ENCODE results near the gene IQCK.

Gene IQCK

DNA sequence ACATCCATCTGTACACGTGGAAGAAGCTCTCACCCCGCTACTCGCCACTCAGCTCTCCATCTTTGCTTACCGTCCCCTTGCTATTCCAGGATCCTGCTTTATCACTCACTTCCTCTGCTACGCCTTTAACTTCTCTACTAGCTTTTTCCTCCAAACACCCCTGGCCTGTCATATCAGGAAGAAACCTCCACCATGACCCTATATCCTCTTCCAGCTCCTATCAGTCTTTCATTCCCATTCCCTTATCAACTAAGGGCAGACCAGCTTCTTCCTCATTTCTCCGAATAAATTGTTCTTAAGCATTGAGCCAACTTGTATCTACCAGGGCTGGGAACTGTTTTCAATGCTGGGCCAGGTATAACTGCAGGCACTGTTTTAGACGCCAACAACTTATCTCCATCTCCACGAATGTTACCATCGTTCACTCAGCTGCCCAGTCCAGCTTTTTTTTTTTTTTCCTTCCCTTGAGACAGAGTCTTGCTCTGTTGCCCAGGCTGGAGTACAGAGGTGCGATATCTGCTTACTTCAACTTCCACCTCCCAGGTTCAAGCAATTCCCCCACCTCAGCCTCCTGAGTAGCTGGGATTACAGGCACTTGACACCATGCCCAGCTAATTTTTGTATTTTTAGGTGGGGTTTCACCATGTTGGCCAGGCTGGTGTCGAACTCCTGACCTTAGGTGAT, 4.3 kb downstream of the IQCK start:
- DNase-seq: no peak

DNA sequence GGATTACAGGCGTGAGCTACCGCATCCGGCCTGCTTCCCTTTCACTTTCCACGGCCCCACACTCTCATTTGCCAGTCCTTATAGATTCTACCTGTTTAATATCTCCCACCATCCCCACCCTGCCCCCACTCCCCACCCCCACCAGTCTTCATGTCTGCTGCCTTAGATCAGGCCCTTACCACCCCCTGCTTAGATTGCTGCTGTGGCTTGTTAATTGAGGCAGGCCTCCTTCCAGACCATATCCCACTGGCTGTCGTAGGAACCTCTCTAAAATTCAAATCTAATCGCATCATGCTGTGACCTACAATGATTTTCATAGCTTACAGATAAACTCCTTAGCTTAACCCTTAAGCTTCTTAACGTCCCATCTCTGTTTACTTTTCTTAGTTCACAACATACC, 4.9 kb downstream of the IQCK start:
- DNase-seq: no peak

DNA sequence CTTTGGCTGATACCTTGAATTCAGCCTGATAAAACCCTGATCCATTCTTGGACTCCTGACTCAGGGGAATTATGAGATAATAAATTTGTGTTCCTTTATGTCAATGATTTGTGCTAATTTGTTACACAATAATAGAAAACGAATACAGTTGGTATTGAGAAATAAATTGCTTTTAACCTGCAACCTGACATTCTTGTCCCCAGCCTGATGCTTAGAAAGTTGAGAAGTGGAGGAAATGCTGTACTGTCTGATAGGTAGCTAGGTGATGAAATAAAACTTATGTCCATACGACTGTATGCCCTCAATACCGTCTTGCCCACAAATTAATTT, 10.5 kb downstream of the IQCK start:
- no peak for DNase-seq

DNA sequence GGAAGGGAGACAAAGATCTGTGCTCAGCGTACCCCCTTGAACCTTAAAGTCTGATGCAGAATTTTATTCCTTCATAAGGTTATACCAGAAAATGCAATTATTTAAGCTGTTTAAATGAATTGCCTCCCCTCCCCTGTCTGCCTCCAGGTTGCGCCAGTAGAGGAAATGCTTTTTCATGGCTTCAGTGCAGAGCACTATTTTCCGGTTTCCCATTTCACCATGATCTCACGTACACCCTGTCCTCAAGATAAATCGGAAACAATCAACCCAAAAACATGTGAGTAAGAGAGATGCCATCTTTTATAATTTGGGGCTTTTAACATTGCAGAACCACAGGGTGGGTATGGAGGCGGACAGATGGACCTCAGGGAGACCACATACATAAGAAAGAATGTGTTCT, 15.5 kb downstream of the IQCK start:
- no peak for DNase-seq

DNA sequence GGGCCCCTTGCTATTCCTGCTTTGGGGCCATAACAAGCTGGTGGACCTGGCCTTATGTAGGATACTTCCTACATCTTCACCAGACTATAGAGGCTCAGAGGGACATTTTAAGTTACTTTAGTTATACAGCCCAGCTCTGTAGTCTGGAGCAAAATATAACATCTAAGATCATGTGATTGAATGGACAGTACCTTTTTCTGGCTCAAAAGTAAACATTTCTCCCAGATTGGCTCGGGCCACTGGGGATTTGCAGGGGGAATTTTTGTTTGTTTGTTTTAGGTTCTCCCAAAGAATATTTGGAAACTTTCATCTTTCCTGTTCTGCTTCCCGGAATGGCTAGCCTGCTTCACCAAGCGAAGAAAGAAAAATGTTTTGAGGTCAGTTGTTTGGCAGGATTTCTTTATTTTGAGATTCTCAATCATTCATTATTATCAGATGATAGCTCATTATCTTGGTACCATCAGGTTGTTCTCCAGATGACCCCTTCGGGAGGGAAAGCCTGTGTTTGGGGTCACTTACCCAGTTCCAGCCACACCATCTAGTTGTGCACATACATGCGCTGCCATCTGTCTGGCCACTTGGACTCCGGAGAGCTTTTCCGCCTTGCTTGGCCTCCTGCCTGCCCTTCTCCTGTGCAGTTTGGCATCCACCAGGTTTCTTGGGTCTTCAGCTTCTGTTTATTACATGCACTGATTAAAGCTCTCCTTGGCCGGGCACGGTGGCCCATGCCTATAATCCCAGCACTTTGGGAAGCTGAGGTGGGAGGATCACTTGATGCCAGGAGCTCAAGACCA, 17.2 kb downstream of the IQCK start:
- no peak for DNase-seq

DNA sequence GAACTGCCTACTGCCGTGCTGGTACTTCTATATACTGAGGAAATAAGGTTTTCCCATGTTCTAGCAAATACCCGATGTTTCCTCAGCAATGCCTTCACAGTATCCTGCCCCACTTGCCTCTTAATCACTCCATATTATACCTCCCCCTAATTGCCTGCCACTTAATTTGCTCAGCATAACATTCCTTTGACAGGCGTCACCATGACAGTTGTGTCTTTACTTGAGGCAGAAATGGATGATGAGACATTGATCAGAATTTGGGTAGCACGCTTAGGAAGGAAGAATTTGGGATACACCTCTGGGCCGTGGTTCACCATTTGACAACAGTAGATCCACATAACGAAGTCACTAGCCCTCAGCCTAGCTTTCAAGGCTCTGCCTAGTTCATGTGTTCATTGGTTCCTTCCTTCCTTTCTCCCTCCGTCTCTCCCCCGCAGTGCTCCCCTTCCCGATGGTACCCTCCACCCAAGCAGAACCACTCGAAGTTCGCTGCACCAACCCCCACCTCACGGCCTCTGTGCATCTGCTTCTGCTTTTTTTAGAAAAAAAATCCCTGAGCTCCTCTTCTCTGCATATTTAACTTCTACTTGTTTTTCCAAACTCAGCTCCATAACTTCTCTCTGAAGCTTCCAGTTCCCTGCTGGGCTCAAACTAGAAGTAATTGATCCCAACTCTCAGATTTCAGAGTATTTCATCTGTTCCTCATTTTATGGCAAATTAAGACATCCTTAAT, 19.4 kb downstream of the IQCK start:
- DNase-seq: no peak

DNA sequence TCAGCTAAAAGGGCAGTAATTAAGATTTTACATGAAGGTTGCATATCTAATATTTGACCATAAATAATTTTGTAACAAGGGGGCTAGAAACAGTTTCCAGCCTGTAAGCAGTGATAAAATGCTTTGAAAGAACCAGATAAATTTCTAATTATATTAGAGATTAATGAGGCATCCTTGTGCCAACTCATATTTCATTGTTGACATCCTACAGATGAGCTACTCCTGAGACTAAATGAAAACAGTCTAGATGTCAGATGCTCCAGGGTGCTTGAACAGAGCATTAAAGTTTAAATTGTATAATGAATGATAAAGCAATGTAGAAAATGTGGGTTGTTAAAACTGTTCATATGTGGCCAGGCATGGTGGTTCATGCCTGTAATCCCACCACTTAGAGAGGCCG, 23.3 kb downstream of the IQCK start:
- no peak for DNase-seq

DNA sequence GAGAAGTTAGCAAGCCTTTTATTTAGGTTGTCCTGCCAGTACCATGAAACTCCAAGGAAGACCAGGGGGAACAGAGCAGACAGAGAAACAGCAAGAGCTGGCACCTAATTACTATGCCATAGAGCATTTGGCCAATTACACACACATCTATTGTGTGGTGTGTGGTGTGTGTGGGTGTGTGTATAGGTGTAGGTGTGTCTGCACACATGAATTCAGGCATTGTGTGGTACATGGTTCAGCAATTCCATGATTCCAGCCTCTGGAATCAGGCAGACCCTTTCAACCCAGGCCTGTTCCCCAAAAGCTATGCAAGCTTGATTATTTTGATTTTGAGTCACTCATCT, 25.7 kb downstream of the IQCK start:
- DNase-seq: no peak

DNA sequence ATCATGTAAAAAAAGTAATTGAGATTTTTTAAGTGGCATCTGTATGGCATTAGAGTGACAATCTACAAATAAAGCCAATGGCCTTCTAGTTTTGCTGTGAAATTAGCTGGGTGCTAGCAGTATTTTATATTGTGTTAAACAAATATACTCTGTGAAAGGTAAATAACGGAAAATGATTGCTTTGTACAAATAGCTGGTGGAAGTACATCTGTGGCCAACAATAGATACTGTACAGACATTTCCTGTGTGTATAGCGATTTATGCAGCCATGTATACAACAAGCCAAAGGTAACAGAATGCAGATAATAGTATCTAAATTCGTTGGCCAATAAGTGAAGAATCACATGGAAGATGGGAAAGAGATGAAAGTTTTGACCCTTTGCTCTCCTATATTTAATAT, 26.6 kb downstream of the IQCK start:
- DNase-seq: no peak

DNA sequence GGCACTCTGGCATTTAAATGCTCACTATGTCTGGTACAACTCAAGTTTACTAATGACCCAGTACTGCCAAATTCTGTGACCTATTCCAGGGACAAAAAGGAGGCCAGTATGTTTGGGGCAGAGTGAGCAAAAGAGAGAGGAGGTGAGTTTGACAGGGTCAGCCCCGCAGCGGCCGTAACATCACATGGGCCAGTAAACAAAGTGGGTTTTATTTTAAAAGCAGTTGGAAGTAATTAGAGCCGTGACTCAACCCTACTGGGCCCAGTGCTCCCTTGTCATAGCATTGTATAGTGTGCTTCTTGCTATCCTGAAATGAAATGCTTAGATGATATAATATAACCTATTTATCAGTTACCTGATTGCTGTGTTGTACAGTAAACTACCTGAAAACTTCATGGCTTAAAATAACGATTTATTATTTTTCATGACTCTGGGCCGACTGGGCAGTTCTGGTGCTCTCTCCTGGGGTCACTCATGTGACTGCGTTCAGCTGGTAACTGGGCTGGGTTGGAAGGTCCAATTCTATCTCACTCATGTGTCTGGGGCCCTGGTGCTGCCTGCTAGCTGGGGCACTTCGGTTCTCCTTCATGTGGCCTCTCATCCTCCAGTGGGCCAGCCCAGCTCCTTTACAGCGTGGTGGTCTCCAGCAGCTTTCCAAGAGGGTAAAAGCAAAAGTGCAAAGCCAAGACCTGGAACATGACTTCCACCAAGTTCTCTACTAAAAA, 27.4 kb downstream of the IQCK start:
- DNase-seq: no peak

DNA sequence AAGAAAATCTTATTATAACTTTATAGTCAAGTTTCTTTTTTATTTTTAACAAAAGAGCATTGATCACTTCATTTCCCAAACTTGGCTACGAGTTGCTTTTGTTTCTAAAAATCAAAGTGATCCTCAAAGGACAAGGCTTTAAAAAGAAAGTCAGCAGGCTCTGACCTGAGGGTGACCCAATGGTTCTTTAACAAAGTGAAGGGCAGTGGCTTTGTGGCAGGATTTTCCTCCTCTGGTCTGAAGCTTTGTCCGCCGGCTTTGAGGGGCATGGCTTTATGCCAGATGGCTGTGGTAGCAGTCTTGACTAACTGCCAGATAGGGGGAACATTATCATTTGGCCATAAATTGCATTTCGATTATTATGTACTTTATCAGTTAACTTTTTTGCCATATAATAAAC, 28.5 kb downstream of the IQCK start:
- DNase-seq: no peak

DNA sequence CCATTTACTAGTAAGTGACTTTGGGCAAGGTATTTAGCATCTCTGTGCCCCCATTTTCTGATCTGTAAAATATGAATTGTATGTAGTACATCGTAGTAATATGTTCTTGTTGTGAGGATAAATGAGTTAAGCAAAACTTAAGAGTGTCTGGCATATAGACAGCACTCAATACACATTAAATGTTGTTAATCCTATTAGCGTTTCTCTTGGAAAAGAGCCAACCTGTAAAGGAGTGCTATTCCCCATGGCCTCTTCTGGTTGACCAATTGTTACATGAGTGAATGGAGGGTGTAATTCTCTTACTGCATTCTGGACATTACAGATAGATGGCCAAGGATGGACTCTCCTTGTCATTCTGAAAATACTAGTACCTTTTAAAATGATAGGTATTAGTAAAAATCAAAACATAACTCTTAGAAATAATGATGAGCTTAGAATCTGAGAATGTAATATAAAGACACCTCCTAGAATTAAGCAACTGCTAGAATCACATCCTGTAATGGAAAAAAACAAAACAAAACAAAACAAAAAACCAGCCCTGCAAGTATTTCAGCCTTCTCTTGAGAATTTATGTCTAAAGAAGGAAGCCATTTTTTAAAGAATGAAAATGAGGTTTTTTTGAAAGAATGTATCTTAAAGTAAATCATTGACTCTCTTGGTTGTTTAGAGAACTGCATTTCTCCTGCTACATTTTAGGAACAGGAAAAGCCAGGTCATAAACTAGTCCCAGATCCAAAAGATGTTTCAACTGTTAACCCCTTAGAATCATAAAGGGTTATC, 30.5 kb downstream of the IQCK start:
- DNase-seq: no peak

DNA sequence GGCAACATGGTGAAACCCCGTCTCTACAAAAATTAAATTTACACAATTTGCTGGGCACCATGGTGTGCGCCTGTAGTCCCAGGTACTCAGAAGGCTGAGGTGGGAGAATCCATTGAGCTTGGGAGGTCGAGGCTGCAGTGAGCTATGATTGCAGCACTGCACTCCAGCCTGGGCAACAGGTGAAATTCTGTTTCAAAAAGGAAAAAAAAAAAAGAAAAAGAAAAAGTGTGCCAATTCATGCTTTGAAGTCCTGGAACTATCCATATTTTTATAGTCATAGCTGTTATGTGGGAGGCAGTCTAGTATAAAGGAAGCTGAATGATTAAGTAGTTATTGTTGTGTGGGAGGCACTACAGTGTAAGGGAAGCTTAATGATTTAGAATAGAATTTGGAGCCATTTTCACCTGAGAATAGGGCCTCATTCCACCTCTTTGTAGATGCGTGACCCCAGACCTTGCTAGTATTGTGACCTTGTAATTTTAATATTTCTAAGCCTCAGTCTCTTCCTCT, 31.6 kb downstream of the IQCK start:
- no peak for DNase-seq

DNA sequence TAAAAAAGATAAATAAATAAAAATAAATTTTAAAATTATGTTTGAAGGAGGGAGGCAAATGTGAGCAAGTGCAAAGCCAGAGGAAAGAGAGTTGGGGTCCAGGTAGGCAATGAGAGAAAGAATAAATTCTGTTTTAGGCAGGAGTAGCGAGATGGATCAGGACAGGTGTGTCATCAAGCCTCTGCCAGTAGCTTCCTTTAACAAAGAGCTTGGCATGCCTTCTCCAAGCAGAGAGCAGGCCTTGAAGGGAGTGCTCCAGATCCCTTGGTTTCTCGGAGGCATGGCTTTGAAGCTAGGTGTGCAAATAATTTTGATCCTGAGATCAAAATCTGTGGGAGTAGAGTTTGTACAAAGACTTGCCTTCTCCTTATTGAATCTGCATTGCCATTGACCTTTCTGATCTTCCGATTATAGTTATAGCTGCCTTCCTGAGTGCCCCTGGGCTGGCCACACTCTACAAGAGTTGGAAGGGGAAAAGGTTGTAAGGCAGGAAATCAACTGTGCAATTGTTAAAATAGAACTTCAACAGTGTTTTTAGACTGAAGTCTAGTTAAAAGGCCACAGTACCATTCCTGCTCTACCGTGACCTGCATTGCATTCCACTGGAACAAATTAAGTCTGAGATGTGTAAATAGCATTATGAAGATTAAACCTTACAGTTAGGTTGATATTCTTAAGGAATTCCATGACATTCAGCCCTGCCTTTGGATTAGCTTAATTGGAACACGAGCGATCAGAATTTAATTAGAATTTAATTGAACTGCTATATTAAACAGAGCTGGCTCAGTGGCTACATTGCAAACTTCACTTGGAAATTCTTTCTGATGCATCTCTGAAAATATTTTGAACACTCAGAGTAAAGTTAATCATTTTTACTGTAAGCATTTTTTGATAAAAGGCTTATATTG, 33.7 kb downstream of the IQCK start:
- DNase-seq: no peak

DNA sequence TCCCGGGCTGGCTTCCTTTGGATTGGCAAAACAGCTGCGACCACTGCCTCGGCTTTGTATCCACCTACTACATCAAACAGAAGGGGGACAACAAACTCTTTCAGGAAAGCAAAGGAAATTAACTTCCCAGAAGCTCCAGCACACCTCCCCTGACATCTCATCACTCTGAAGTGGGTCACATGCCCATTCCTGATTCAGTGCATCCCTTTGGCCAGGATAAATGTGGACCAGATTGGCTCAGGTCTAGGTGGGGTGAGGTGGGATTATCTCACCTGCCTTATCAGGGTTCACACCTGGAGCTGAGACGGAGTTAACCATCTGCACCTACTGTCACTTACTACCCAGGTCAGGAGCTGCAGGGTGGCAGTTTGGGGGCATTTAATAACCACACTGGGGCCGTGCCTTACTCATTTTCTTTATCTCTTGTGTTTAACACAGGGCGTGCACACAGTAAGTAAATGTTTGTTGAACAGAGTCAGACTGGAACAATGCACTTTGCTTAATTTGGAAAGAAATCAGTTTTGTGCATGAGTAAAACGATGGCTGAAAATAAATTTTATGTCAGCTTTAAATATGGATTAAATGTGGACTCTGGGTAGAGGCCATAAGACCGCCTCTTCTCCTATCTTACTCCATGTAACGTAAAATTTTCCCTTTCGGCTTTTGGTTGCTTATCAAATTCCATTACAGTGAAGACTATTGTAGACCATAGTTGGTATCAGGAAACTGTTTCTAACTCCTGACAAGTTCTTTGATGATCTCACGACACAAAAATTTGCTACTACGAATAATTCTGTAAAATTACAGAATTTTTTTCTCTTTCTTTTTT, 36.0 kb downstream of the IQCK start:
- DNase-seq: no peak

DNA sequence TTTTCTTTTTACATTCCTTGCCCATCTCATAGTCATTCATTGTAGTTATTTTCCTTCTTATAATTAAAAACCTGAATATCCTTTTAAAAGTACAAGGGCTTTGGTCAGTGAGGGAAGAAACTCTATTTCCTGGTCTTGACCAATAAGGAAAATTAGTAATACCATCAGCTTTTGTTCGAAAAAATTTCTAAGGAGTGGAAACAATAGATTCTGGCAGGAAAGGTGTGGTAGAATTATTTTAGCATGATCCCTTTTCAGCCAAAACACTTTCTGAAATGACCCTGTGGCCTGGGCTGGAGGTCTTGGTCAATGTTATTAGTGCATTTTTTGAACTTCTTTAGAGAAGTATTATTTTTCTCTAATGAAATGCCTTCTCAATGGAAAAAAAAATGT, 36.6 kb downstream of the IQCK start:
- no peak for DNase-seq

DNA sequence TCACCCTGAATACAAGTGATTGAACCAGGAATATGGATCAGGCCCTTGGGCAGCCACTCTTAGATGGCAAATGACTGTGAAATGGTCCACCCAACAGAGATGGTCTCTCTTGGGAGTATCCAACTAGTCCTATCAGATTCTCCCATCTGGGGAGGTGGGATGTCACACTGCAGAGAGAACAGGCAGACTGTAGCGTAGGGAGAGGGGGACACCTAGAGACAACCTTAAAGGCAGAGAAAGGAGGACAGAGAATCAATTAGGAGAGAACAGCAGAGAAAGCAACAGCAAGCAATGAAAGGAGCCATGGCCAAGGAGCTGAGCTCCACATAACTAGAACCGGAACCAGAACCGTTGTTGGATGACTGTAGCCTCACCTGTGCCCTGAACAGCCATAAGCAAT, 37.2 kb downstream of the IQCK start:
- no peak for DNase-seq

DNA sequence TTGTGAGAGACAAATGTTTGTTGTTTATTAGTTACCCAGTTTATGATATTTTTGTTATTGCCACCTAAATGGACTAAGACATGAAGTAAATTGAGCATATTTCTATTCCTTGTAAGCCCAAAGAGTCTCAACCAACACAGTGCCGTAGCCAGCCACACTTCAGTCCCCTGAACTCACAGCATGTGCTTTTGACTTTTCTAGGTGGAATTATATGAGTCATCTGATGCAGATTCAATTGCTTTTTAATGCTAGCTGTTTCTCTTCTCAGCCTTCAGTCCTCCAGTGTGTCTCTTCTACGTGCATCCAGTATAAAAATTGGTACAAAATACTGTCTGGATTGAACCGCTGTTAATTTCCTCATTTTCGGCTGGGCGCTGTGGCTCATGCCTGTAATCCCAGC, 39.0 kb downstream of the IQCK start:
- DNase-seq: no peak

DNA sequence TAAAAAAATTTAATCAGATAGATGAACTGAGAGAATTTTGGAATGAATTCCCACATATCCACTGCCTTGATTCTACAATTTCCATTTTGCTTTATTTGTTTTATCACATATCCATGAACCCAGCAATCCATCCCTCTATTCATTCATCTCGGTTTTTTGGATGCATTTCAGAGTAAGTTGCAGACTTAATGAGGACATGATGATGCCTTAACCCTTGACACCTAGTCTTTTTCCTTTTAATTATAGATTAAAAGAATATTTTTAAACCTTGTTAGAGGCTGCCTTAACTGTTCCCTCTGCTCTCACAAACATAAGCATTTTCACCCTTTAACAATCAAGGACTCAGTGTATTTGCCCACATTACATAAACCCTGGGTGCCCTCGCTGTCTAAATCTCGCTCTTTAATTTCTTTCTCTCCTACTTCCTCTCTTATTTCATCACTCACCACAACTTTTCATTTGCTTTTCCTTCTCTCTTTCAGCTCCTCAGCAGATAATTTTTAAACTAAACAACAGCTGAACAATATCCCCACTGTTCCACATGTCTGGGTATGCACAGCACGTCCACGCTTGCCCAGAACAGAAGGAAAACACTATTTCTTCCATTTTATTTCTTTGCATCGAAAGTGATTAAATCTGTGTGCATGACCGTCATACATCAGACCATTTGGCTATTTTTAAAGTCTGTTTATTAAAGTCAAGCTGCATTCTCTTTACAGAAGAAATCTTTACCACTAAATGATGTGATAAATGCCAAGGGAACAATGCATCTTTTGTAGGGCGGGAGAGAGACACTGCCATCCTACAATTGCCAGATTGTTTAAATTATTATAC, 39.9 kb downstream of the IQCK start:
- no peak for DNase-seq

All from activated CD8-positive, alpha-beta memory T cell treated with anti-CD3 and anti-CD28 coated beads, Interleukin-2, amount 50 U/mL, for 4 hours (primary cell).